Stimulated activated CD8-positive, alpha-beta memory T cell treated with anti-CD3 and anti-CD28 coated beads, Interleukin-7, amount 100 ng/mL, for 4 hours (primary cell): ENCODE measurements around the gene ZBTB6.
A peak's percentile ranks its signal among the peaks of the same experiment; 100 is the strongest.
"Not testable (repeated sequence)": the region's sequence is repeated elsewhere in the genome, so short reads cannot be mapped to it uniquely, and the experiment has no call there.

Source experiments
- DNase-seq, 2 donors: peaks; one replicate each; pipeline ENCODE4 v3.0.0-alpha.2; 2020; ENCODE audit warnings: low read depth in 2 of 2

ZBTB6 gene

DNA sequence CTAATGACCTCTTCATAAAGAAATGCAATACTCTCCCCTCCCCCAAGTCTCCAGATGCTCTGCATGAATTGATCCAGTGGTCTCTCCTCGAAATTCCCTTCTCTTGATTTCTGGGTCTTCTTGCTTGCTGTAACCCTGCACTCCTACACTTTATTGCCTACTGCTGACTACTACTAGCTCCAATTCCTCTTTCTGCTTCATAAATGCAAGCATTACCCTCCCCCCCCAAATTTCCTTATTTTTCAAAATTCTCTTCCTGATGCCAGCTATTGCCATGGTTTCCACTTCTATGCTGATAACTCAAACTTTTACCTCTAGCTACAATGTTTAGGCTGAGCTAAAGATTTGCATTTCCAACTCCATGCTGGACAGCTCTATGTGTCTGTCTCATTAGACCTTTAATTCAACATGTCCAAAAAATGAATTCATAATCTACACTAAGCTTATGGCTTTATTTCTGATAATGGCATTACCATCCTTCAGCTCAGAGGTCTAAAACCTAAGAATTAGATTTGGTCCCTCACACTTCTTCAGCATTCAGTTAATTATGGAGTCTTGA lies 16.8 kb upstream of the ZBTB6 start:
- no peak for DNase-seq

DNA sequence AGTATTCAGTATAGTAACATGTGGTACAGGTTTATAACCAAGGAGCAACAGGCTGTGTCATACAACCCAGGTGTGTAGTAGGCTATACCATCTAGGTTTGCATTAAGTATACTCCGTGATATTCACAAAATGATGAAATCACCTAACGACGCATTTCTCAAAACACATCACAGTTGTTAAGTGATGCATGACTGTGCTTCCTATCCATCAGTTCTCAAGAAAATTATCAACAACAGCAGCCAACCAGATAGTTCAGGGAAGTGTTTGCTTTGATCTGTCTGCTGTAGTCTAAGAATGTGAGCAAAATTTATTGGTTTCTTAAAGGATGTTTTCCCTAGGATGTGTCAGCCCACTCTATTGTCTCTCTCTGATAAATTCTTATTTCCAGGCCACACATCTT lies 10.8 kb upstream of the ZBTB6 start:
- no peak for DNase-seq

DNA sequence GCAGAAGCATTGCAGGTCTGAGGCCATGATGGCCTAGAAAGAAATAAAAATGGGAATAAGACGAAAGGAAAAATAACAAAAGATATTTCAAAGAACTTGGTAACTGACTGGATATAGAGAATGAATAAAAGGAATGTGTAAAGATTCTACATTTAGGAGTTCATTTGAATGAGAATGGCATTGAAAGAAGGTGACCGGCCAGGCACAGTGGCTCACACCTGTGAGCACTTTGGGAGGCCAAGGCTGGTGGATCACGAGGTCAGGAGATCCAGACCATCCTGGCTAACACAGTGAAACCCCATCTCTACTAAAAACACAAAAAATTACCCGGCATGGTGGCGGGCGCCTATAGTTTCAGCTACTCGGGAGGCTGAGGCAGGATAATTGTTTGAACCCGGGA lies 9.6 kb upstream of the ZBTB6 start:
- no peak for DNase-seq

DNA sequence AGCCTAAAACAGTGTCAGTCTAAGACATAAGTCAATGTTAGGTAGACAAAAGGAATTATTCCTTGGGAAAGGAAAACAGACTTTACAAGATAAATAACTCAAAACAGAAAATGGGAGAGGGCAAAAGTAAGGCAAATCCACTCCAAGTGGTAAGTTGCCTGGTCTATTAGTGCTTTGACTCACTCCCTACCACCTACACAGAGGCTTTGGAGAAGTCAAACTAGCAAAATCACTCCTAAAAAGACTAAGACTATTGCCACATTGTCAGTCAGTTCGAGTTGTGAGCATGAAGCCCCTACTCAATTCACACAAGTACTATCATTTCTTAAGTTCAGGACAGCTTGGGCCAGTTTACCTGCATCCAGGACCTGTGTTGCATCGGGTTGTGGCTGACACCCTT lies 5.2 kb upstream of the ZBTB6 start:
- DNase-seq: no peak

DNA sequence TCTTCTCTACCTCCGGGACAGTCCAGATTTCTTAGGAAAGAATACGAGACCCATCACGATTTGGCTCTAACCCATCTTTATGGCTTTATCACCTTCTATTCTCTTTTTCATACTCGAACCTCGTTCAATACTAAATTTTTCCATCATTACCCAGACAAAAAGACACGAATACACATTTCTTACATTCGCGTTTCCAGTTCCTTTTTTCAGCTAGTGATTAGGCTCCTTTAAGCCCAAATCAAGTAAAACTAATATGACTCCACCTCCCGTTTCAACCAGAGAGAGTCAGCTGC lies 506 bp downstream of the ZBTB6 start:
- no peak for DNase-seq

DNA sequence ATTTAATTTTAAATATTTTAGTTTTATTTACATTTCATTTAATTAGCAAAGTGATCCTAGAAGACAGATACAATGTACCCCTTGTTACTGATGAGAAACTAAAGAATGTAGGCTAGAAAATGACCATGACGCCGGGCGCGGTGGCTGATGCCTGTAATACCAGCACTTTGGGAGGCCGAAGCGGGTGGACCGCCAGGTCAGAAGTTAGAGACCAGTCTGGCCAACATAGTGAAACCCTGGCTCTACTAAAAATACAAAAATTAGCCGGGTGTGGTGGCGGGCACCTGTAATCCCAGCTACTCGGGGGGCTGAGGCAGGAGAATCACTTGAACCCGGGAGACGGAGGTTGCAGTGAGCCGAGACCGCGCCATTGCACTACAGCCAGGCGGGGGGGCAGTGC lies 7.0 kb downstream of the ZBTB6 start:
- DNase-seq: not testable (repeated sequence)

DNA sequence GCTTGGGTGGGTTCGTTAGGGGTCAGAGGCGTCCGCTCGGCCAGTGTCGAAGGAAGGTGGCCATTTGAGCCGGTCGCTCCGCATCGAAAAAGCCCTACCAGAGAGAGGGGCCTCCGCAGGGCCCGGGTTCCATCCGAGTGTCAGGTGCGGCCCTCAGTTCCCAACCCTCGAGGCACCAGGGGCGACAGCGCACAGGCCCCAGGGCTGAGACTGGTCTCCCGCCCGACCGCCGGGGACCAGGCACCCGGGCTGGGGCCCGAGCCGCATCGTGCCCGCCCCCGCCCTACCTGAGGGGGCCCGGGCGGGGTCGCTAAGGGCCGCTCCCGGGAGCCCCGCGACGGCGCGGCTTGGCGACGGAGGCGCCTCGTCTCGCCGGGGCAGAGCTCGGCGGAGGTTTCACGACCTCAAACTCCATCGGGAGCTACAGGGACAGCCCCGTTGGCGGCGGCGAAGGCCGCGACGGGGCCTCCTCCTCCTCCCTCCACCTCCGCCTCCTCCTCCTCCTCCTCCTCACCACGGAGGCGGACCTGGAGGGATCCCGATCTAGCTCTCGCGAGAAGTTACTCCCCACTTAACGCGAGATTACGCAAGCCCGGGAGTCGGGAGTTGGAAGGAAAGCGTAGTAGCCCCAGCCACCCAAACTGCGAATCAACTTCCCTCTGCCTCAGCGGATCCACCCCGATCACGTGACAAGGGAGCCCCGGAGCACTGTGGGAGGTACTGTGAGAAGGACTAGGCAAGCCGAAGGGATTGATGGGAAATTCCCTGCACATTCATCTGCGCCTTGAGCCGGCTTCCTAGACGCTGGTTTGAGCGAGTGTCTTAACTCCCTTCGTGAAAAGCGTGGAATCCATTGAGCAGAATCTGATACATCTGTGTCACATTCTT lies 8.1 kb downstream of the ZBTB6 start, which contains the start of gene RC3H2:
RC3H2 (minus strand) TSS at position 537 of the 888 bp plus-strand sequence. CDS start 7,850 bp downstream, outside the sequence.
- peak; percentile 95 to 97 for DNase-seq

DNA sequence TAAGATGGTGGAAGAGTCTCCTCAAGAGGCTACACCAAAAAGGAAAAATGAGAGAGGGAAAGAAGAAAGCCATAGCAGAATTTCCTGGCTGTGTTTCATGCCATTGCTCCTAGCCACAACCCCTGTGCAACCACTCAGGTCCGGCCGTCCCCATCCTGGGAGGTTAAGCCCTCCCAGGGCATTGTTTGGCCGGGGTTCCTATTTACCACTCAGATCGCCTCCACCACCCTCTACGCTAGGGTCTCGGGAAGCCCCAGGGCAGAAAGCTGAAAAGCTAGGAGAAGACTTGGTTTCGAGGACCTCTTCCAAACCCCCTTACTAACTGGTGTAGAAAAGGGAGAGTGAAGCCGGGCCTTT lies 8.7 kb downstream of the ZBTB6 start:
- DNase-seq: no peak

DNA sequence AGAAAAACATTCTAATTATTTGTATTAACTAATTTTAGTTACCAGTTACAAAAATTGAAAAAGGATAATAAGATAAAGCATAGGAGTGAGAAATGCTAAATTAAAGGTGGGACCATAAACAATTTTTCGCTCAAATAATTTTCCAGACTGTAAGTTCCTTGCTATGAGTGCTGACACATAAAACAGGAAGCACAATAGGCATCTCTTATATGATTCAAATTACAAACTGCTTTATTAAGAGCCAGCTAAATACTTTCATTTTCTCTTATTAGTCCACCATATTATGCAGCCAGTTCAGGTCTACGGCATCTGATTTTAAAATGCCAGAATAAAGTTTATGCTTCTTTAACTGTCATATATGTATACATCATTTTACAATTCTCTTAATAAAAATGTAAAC lies 12.3 kb downstream of the ZBTB6 start:
- DNase-seq: no peak

DNA sequence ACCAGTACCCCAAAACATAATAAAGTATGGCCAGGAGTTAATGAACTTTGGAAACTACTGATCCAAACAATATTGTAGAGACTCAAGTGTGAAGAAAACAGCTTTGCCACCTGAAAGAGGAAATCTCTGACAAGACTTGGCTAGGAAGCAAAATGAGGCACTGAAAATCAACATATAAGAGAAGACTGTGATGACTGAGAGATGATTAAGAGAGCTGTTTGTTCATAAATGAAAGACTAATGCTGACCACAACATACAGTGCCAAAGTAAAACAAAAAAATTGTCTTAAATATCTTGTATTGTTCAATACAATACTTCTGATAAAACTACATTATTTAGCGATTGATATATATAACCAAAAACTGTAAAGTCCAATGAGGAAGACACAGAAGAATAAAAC lies 15.2 kb downstream of the ZBTB6 start:
- no peak for DNase-seq

DNA sequence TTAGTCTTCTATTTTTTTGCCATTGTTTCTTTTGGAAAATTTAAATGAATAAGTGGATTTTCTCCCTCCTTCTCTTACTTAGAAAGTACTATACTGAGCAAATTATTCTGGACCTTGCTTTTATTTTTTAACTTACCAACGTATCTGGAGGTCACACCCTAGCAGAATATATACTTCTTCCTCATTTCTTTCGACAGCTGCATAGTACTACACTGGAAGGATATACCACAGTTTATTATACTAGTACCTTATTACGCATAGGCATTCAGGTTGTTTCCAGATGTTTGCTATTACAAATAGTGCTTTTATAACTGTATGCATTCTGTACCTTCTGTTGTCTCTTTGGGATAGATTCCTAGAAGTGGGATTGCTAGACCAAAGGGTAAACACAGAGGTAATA lies 24.6 kb downstream of the ZBTB6 start:
- DNase-seq: no peak

DNA sequence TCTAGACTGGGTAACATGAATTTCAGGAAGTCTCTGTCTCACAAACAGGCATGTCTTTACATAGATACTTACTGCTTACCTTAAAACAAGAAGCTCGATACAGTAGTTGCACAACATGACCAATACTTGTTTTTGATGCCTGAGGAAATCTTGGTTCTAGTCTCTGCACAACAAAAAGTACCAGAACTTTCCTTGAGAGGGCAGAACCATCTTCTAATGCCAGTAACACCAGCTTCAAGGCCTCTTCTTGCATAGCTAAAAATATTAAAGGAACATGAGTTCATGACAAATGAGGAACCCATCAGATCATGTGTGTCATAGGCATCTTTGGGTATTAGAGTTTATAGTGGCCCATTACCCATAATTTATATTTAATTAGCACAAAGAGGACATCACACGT lies 30.0 kb downstream of the ZBTB6 start:
- DNase-seq: no peak

DNA sequence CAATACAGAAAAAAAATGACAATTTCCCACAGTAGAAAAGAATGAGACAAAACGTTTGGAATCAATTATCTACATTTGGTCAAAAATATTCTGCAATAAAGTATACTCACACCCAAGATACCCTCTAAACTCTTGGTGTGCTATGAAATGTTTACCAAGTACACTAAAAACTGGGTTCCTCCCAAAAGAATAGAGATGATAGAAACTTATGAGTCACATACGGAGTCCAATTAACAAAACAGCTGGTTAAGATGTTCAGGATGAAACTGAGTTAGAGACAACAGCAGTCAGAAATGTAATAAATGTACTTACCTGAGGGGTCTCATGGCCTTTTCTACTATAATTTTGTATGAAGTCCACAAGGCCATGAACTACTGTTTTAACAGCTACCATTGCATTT lies 33.7 kb downstream of the ZBTB6 start:
- no peak for DNase-seq

DNA sequence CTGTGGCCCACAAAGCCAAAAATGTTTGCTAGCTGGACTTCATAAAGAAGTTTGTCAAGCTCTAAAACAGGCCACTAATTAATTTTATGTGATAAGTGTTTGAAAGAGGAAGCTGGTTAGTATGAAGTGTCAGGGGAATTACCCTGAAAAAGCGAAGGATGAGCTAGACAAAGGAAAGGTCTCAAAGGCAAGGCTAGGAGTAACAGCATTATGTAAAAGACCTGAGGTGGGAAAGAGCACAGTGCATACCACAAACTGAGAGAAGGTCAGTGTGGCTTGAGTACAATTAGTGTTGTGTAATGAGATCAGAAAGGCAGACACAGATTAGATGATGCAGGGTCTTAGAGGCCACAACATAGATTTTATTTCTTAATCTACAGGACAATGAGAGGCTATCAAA lies 37.6 kb downstream of the ZBTB6 start:
- no peak for DNase-seq

DNA sequence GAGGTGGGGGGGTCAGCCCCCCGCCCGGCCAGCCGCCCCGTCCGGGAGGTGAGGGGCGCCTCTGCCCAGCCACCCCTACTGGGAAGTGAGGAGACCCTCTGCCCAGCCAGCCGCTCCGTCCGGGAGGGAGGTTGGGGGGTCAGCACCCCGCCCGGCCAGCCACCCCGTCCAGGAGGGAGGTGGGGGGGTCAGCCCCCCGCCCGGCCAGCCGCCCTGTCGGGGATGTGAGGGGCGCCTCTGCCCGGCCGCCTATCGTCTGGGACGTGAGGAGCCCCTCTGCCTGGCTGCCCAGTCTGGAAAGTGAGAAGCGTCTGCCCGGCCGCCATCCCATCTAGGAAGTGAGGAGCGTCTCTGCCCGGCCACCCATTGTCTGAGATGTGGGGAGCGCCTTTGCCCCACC lies 45.8 kb downstream of the ZBTB6 start:
- not testable (repeated sequence) for DNase-seq

DNA sequence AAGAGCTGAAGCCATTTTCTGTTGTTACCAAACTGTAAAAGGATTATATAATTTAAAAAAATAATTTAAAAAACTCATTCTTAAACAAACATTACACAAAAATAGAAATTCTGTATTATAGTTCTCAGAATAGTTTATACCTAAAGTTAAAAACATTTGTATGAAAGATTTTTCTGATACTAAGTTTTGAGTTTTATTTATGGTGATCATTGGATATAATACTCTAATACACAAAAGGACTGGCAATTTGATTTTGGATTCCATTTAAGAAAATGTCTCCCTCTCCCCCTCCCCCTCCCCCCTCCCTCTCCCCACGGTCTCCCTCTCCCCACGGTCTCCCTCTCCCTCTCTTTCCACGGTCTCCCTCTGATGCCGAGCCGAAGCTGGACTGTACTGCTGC lies 47.0 kb downstream of the ZBTB6 start:
- DNase-seq: no peak

DNA sequence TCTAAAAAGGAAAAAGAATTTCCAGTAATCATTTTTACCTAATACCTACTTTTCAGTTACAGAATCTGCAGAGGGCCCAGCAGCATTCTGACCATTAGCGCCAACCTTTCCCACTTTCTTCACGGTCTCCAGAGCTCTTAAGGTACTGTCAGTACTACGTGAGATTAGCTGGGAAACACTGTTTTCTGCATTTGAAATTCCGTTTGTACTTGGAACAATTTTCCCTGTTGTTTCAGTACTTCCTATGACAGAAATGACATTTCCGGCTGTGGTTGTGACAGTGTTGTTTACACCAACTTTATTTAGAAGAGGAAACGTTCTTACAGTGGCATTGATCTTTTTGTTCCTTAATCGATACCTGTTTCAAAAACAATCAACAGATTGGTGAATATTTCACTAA lies 47.8 kb downstream of the ZBTB6 start:
- DNase-seq: no peak

DNA sequence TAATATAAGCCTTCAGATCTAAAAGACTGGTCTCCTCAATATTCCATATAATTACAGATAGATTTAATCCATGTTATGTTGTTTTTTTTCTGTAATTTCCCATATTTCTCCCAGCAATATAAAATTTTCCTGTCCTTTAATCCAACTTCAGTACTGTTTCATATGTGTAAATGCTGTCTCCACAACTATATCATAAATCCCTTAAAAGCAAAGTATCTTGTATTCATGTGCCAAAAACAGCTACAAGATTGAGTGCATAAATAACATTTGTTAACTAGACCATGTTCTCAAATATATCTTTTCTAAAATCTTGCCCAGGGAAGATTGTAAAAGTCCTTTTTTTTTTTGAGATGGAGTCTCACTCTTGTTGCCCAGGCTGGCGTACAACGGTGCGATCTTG lies 49.7 kb downstream of the ZBTB6 start:
- no peak for DNase-seq

DNA sequence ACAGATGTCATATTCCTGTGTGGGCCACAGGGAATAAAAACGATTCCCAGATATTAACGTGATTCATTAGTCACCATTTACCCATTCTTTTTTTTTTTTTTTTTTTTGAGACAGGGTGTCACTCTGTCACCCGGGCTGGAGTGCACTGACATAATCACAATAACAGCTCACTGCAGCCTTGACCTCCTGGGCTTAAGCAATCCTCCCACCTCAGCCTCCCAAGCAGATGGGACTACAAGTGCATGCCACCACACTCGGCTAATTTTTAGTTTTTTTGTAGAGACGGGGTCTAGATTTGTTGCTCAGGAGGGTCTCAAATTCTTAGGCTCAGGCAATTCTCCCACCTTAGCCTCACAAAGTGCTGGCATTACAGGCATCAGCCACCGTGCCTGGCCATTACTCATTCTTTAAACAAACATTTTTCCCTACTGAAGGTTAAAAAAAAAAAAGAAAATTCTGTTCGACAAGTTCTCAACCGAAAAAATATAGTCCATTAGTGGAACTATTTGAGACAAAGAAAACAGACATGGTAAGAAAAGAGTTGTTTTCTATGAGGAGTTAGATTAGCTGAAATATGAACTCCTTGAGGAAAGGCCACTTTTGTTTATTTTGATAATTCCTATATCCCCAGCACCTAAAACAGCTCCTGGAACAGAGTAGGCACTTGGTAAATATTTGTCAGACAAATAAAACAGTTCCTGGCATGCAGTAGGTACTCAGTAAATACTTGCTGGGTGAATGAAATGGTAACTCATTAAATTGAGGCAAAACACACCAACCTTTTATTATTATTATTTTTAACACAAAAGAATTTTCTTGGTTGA lies 52.6 kb downstream of the ZBTB6 start:
- DNase-seq: no peak
